H1 (cell line): ENCODE results near the gene CLIC2. TPM values are rescaled to one million over a fixed set of nuclear protein-coding genes. Genes with fewer than 3 reads are reported as not detected.

ENCODE experiments used
- CTCF ChIA-PET: fragments of 300-600 bp; sonication (Branson Sonifier 250); formaldehyde crosslinking; loops from one replicate; lab custom pipeline; 2021; ENCODE audit not compliant: partially characterized antibody; lab: Charles Lee
- POLR2A ChIA-PET: fragments of 300-600 bp; sonication (Branson Sonifier 250); formaldehyde crosslinking; loops from one replicate; lab custom pipeline; 2021; ENCODE audit warnings: inconsistent platforms; ENCODE audit not compliant: partially characterized antibody; lab: Charles Lee
- DNase-seq, 2 experiments: peaks; one replicate each; pipeline versions ENCODE4 v3.0.0 to v3.0.0-alpha.2; 2010 to 2022; ENCODE audit warnings: low spot score in 2 of 2, low read depth in 1 of 2, mixed read lengths in 1 of 2
- FAIRE-seq: peaks from 2 replicates; lab custom pipeline; 2011; peaks lifted over from hg19 to GRCh38; lab: Jason Lieb, UNC
- H2AFZ ChIP-seq: 2 replicates; pipeline ENCODE4 v1.8.1; 2012; ENCODE audit warnings: low read length, inconsistent platforms
- H2AK5ac ChIP-seq: 2 replicates; pipeline ENCODE4 v1.6.1; 2013; ENCODE audit warnings: low read depth, low read length
- H2BK120ac ChIP-seq: replicated peaks from 2 replicates; pipeline ENCODE3; 2013; ENCODE audit warnings: low read depth, low read length, inconsistent platforms
- H2BK12ac ChIP-seq: 2 replicates; pipeline ENCODE4 v1.6.1; 2013; ENCODE audit warnings: low read depth, low read length
- H2BK15ac ChIP-seq: 2 replicates; pipeline ENCODE4 v1.6.1; 2013; ENCODE audit warnings: low read length
- H2BK20ac ChIP-seq: 2 replicates; pipeline ENCODE4 v1.6.1; 2013; ENCODE audit warnings: low read length
- H2BK5ac ChIP-seq: 2 replicates; pipeline ENCODE4 v1.6.1; 2013; ENCODE audit warnings: low read depth, low read length
- H3K14ac ChIP-seq: 2 replicates; pipeline ENCODE4 v1.6.1; 2013; ENCODE audit warnings: inconsistent platforms; ENCODE audit not compliant: insufficient read length
- H3K18ac ChIP-seq: 2 replicates; pipeline ENCODE4 v1.6.1; 2013; ENCODE audit warnings: low read length; ENCODE audit errors: extremely low read depth
- H3K23ac ChIP-seq: 2 replicates; pipeline ENCODE4 v1.6.1; 2013; ENCODE audit warnings: inconsistent platforms; ENCODE audit not compliant: insufficient read length
- H3K23me2 ChIP-seq: 2 replicates; pipeline ENCODE4 v1.6.1; 2013; ENCODE audit warnings: low read depth, low read length
- H3K27ac ChIP-seq: 2 replicates; pipeline ENCODE4 v1.6.1; 2011; ENCODE audit warnings: low read depth, low read length, inconsistent platforms
- H3K27me3 ChIP-seq, 4 experiments: replicated peaks in 1 of 4; 1 replicate in 1 of 4; 2 replicates in 3 of 4; pipeline versions ENCODE4 v1.6.1 to v1.8.1; 2011 to 2013; ENCODE audit warnings: low read length in 3 of 4, mild to moderate bottlenecking in 3 of 4, inconsistent platforms in 2 of 4, mixed read lengths in 2 of 4, moderate library complexity in 1 of 4; ENCODE audit not compliant: control insufficient read depth in 3 of 4, insufficient read depth in 3 of 4; ENCODE audit errors: extremely low read depth in 1 of 4
- H3K36me3 ChIP-seq, 4 experiments: 2 replicates each; pipeline versions ENCODE4 v1.6.1 to v1.8.1; 2011 to 2013; ENCODE audit warnings: mild to moderate bottlenecking in 4 of 4, low read length in 3 of 4, moderate library complexity in 2 of 4, control low read depth in 1 of 4, inconsistent platforms in 1 of 4; ENCODE audit not compliant: insufficient read depth in 4 of 4, control insufficient read depth in 2 of 4
- H3K4ac ChIP-seq: replicated peaks from 2 replicates; pipeline ENCODE3; 2013; ENCODE audit warnings: low read length, low read depth, mixed read lengths, inconsistent platforms; ENCODE audit not compliant: insufficient read length
- H3K4me1 ChIP-seq, 4 experiments: replicated peaks in 1 of 4; 1 replicate in 1 of 4; 2 replicates in 3 of 4; pipeline versions ENCODE4 v1.6.1 to v1.8.1; 2011 to 2013; ENCODE audit warnings: low read length in 3 of 4, inconsistent platforms in 2 of 4, mixed read lengths in 1 of 4; ENCODE audit not compliant: insufficient read depth in 4 of 4, control insufficient read depth in 3 of 4
- H3K4me2 ChIP-seq, 2 experiments: 2 replicates each; pipeline versions ENCODE4 v1.6.1 to v1.8.1; 2011 to 2013; ENCODE audit warnings: low read depth in 2 of 2, low read length in 2 of 2, control low read depth in 1 of 2, inconsistent platforms in 1 of 2, mild to moderate bottlenecking in 1 of 2; ENCODE audit not compliant: insufficient read depth in 1 of 2
- H3K4me3 ChIP-seq, 4 experiments: fragments of 200-600, 300-600 bp in 1 of 4; sonication (generic), shearing (Covaris generic), sonication (Bioruptor Twin) in 1 of 4; 2 replicates each; pipeline versions ENCODE4 v1.5.1 to v1.8.1; 2011 to 2016; ENCODE audit warnings: low read length in 4 of 4, low read depth in 3 of 4, control low read depth in 2 of 4, inconsistent platforms in 2 of 4, mild to moderate bottlenecking in 2 of 4, mixed read lengths in 1 of 4, moderate library complexity in 1 of 4; ENCODE audit not compliant: insufficient read depth in 2 of 4; ENCODE audit errors: extremely low read depth in 1 of 4
- H3K56ac ChIP-seq: replicated peaks from 2 replicates; pipeline ENCODE3; 2013; ENCODE audit warnings: low read depth, mild to moderate bottlenecking, mixed read lengths, low read length, inconsistent platforms; ENCODE audit not compliant: insufficient read length
- H3K79me1 ChIP-seq: 2 replicates; pipeline ENCODE4 v1.6.1; 2013; ENCODE audit warnings: low read depth, low read length, control low read depth
- H3K79me2 ChIP-seq, 2 experiments: 2 replicates each; pipeline versions ENCODE4 v1.6.1 to v1.8.1; 2012 to 2013; ENCODE audit warnings: low read length in 2 of 2, mild to moderate bottlenecking in 2 of 2, inconsistent platforms in 1 of 2; ENCODE audit not compliant: insufficient read depth in 2 of 2, control insufficient read depth in 1 of 2
- H3K9ac ChIP-seq, 4 experiments: replicated peaks in 1 of 4; 1 replicate in 1 of 4; 2 replicates in 3 of 4; pipeline versions ENCODE4 v1.6.1 to v1.8.1; 2011 to 2013; ENCODE audit warnings: low read depth in 3 of 4, low read length in 3 of 4, control low read depth in 2 of 4, mild to moderate bottlenecking in 2 of 4, moderate library complexity in 2 of 4, inconsistent platforms in 1 of 4; ENCODE audit errors: extremely low read depth in 1 of 4
- H3K9me3 ChIP-seq, 2 experiments: 2 replicates each; pipeline versions ENCODE4 v1.6.1 to v1.8.1; 2012 to 2013; ENCODE audit warnings: mild to moderate bottlenecking in 2 of 2, moderate library complexity in 2 of 2, control low read depth in 1 of 2, inconsistent platforms in 1 of 2, low read depth in 1 of 2, low read length in 1 of 2, mixed read lengths in 1 of 2; ENCODE audit not compliant: insufficient read depth in 2 of 2
- H4K20me1 ChIP-seq, 2 experiments: replicated peaks in 1 of 2; 2 replicates each; pipeline versions ENCODE3 to v1.8.1; 2011 to 2013; ENCODE audit warnings: inconsistent platforms in 2 of 2, low read length in 2 of 2, mild to moderate bottlenecking in 1 of 2; ENCODE audit not compliant: insufficient read depth in 2 of 2, control insufficient read depth in 1 of 2
- H4K5ac ChIP-seq: 2 replicates; pipeline ENCODE4 v1.6.1; 2013; ENCODE audit warnings: low read length, low read depth, mixed read lengths, inconsistent platforms; ENCODE audit not compliant: insufficient read length
- H4K8ac ChIP-seq: 2 replicates; pipeline ENCODE4 v1.8.0; 2013; ENCODE audit warnings: mild to moderate bottlenecking, moderate library complexity, low read length, inconsistent platforms; ENCODE audit not compliant: insufficient read depth; ENCODE audit errors: extremely low read depth
- H4K91ac ChIP-seq: replicated peaks from 2 replicates; pipeline ENCODE3; 2013; ENCODE audit warnings: low read length, mixed read lengths, inconsistent platforms; ENCODE audit not compliant: insufficient read length
- ASH2L ChIP-seq: fragments of 200-600, 300-600 bp; sonication (generic); IDR thresholded peaks from one replicate; pipeline ENCODE4 v1.7.1; 2017; ENCODE audit warnings: low read length
- ATF2 ChIP-seq: IDR thresholded peaks from 2 replicates; pipeline ENCODE4 v1.6.1; 2012; ENCODE audit warnings: low read length, inconsistent platforms
- BCL11A ChIP-seq, 2 experiments: IDR thresholded peaks; one replicate each; pipeline ENCODE4 v1.6.1; 2011; ENCODE audit warnings: low read depth in 2 of 2, low read length in 2 of 2, mild to moderate bottlenecking in 2 of 2
- EP300 ChIP-seq, 2 experiments: IDR thresholded peaks; 1 replicate in 1 of 2; 2 replicates in 1 of 2; pipeline ENCODE4 v1.6.1; 2011 to 2012; ENCODE audit warnings: low read depth in 2 of 2, low read length in 2 of 2, mild to moderate bottlenecking in 2 of 2, borderline replicate concordance in 1 of 2, inconsistent platforms in 1 of 2, moderate library complexity in 1 of 2
- JUN ChIP-seq: IDR thresholded peaks from 2 replicates; pipeline ENCODE4 v1.6.1; 2011; ENCODE audit warnings: low read depth, mild to moderate bottlenecking, improper control_type of control experiment, low read length
- KDM1A ChIP-seq: fragments of 200-600, 300-600 bp; sonication (generic); IDR thresholded peaks from 2 replicates; pipeline ENCODE4 v1.7.1; 2016; ENCODE audit warnings: mild to moderate bottlenecking, low read length, borderline replicate concordance
- POU5F1 ChIP-seq: IDR thresholded peaks from 2 replicates; pipeline ENCODE4 v1.6.1; 2011; ENCODE audit warnings: low read depth, mild to moderate bottlenecking, low read length, moderate library complexity
- RAD21 ChIP-seq, 2 experiments: IDR thresholded peaks in 1 of 2; conservative IDR thresholded peaks in 1 of 2; 2 replicates each; pipeline ENCODE4 v1.6.1; 2011; ENCODE audit warnings: low read depth in 2 of 2, low read length in 2 of 2, improper control_type of control experiment in 1 of 2, inconsistent platforms in 1 of 2, mild to moderate bottlenecking in 1 of 2, moderate library complexity in 1 of 2
- WGBS, 2 experiments: shearing (Covaris generic) in 1 of 2; methylation state at CpG; one replicate each; pipeline versions ENCODE4 v1.1.6 to v1.1.7; 2013 to 2015; ENCODE audit warnings: low lambda C conversion rate in 2 of 2, mixed read lengths in 2 of 2, inconsistent platforms in 1 of 2, low coverage in 1 of 2, missing lambda C conversion rate in 1 of 2; ENCODE audit not compliant: insufficient replicate concordance in 2 of 2, insufficient coverage in 1 of 2, insufficient read length in 1 of 2; ENCODE audit errors: extremely low coverage in 1 of 2, missing lambda C conversion rate in 1 of 2; 5-methylcytosine and 5-hydroxymethylcytosine counted together
- long read RNA-seq, 2 experiments: library from RNA in 1 of 2; library from capped mRNA in 1 of 2; stranded (forward); transcript quantifications; one replicate each; pipeline ENCODE4 v2.0.0, GENCODE V29; 2021; ENCODE audit warnings: inconsistent platforms in 1 of 2
- polyA minus RNA-seq, 3 experiments: library from RNA; depleted of rRNA, polyadenylated mRNA; stranded (reverse); fragments of >200 nt; gene quantifications; 1 replicate in 2 of 3; 2 replicates in 1 of 3; pipeline ENCODE4 v1.2.3, GENCODE V29; 2011
- polyA plus RNA-seq, 7 experiments: library from polyadenylated mRNA; depleted of rRNA in 3 of 7; stranded (reverse) in 5 of 7; unstranded in 2 of 7; fragments of >200 nt in 5 of 7; fragments of 200-250 nt in 2 of 7; gene quantifications; 1 replicate in 5 of 7; 2 replicates in 1 of 7; 4 replicates in 1 of 7; pipeline versions ENCODE4 v1.2.1 to v1.2.3, GENCODE V29; 2011 to 2013; ENCODE audit warnings: missing spikeins in 2 of 7, mixed read lengths in 2 of 7
- total RNA-seq: library from RNA; stranded (reverse); fragmentation: NEBNext Ultra II Directional; extraction: Animal tissue kit (Norgen Biotek cat#: 25700); gene quantifications from 2 replicates; pipeline ENCODE4 v1.2.1, GENCODE V29; 2021

Gene CLIC2
- 0.61 TPM in 1 of 2 replicates, not detected in the other for total RNA-seq
- polyA plus RNA-seq (2011; rRNA removed) = 0.05 and 0.08 TPM in 2 replicates
- 0.12 TPM for polyA plus RNA-seq (2011; cell fraction: cytosol; rRNA removed)
- polyA plus RNA-seq (2011; cell fraction: nucleus; rRNA removed) = 0.20 TPM
- polyA plus RNA-seq (2012, experiment 1 of 2) = 0.08 to 0.41 TPM (median 0.12 TPM) in 4 replicates
- polyA plus RNA-seq (2012, experiment 2 of 2) = not detected
- 0.39 TPM for polyA plus RNA-seq (2013, experiment 1 of 2)
- polyA plus RNA-seq (2013, experiment 2 of 2) = 0.31 TPM
- polyA minus RNA-seq (2011; rRNA and poly(A)+ RNA removed) = 0.44 TPM in 1 of 2 replicates, not detected in the other
- polyA minus RNA-seq (2011; cell fraction: cytosol; rRNA and poly(A)+ RNA removed) = not detected
- 0.20 TPM for polyA minus RNA-seq (2011; cell fraction: nucleus; rRNA and poly(A)+ RNA removed)
- long read RNA-seq, experiment 1, partial matches to known transcripts = 0 of 1 reads
- long read RNA-seq, experiment 1, other reads (novel, unspliced or antisense) = 1 of 1 reads
- long read RNA-seq, experiment 2 = 0 reads

DNA sequence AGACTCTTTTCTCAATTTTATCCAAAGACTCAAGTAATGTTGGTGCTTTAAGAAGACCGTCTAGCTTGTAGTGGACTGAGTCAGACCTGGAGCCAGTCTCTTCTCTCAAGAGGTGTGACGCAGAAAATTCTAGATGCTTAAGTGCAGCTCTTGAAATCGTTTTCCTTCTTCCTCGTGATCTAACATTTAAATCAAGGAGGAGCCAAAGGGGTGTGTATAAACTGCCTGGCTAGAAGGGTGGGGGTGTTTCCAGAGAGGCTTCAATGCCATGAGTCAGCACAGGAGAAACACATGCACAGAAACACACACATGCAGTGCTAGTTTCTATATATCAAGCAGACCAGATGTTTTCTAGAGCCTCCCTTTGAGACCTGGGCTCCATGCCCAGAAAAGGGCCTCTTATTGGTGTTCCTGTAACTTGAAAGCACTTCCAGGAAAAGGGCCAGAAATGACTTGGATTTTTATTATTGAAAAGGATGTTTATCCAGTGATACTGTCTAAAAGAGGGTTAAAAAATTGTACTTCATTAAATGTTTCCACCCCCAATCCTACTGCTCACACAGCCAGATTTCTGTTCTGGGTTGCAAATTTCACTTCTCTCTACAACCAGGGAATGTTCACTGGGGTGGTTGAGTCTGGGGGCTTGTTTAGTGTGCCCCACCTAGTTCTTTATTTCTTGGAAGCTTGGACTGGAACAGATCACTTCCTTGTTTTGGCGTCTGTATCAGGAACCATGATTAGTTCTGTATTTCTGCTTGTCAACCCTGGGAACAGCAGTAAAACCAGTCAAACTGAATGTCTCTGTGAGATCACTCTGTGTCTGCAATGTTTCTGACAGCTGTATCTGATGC is at the start of gene CLIC2:
TSS of gene CLIC2 (minus strand) at position 129 of the 851 bp plus-strand sequence. CDS start 187 bp downstream, outside the sequence.
- 87% methylated on average over 4 of the region's 5 CpGs; no CpG with 5 or more reads in 1 of the 2 experiments for WGBS, 2 experiments
- H3K4me3 ChIP-seq = no peak within 1 kb of the TSS
- no peaks in the 10 kb centered on the region for H4K20me1 ChIP-seq
- H3K9me3 ChIP-seq = no peaks in the 10 kb centered on the region
- H3K27me3 ChIP-seq = no peaks in the 10 kb centered on the region
- H3K14ac ChIP-seq = no peak within 1 kb of the TSS
- no peak within 1 kb of the TSS for H3K23ac ChIP-seq
- H3K23me2 ChIP-seq = no peaks in the 10 kb centered on the region
- no peak within 1 kb of the TSS for H3K4me2 ChIP-seq
- no peak within 1 kb of the TSS for H2AK5ac ChIP-seq
- H2BK12ac ChIP-seq = no peak within 1 kb of the TSS
- POLR2A ChIA-PET = no interaction called here
- no peak within 1 kb of the TSS for H3K56ac ChIP-seq
- no peak within 1 kb of the TSS for H2BK20ac ChIP-seq
- H2AFZ ChIP-seq = no peak within 1 kb of the TSS
- H3K36me3 ChIP-seq = no peaks in the 10 kb centered on the region
- no peak within 1 kb of the TSS for H2BK15ac ChIP-seq
- CTCF ChIA-PET = no interaction called here
- H2BK120ac ChIP-seq = no peak within 1 kb of the TSS
- DNase-seq = no peak
- H4K91ac ChIP-seq = no peak within 1 kb of the TSS
- H3K4me1 ChIP-seq = no peaks in the 10 kb centered on the region
- no peak within 1 kb of the TSS for H2BK5ac ChIP-seq
- H3K27ac ChIP-seq = no peak within 1 kb of the TSS
- H3K79me2 ChIP-seq = no peaks in the 10 kb centered on the region
- H3K79me1 ChIP-seq = no peaks in the 10 kb centered on the region
- no peak within 1 kb of the TSS for H3K9ac ChIP-seq
- H3K4ac ChIP-seq = no peak within 1 kb of the TSS
- no peak within 1 kb of the TSS for H3K18ac ChIP-seq
- H4K8ac ChIP-seq = no peak within 1 kb of the TSS
- no peak for FAIRE-seq
- no peak within 1 kb of the TSS for H4K5ac ChIP-seq
- TF ChIP-seq KDM1A = no peak
- TF ChIP-seq EP300 (IDR thresholded peaks at IDR 0.05; ENCODE audit: borderline replicate concordance in 1 of 2, low read depth in 2 of 2, low read length in 2 of 2) = no peak
- no peak for TF ChIP-seq POU5F1
- TF ChIP-seq RAD21 (IDR thresholded peaks at IDR 0.05 in 1 of 2, conservative IDR thresholded peaks at IDR 0.05 in 1 of 2; ENCODE audit: low read depth in 2 of 2, low read length in 2 of 2) = no peak
- TF ChIP-seq BCL11A (IDR thresholded peaks at IDR 0.05; ENCODE audit: low read depth in 2 of 2, low read length in 2 of 2) = no peak
- no peak for TF ChIP-seq ASH2L
- no peak for TF ChIP-seq JUN
- TF ChIP-seq ATF2 = no peak
